ENCODE measurements around the gene SLC38A8. TPM values are rescaled to one million over a fixed set of nuclear protein-coding genes. Genes with fewer than 3 reads are reported as not detected.

SLC38A8 gene
- total RNA-seq, 2 donors from 2014 or later = not detected

GRCh38 chr16:83998091-83998490 is 44.5 kb downstream of the SLC38A8 start:
- Histone ChIP-seq H3K4me1 (ENCODE audit: control insufficient read depth, insufficient read depth, low read length) (no peaks in the 10 kb centered on the region), H3K36me3 (ENCODE audit: control insufficient read depth, insufficient read depth, low read length) (no peaks in the 10 kb centered on the region), H3K9ac (ENCODE audit: extremely low read depth, low read length, poor library complexity, severe bottlenecking) (no peak overlapping the region), H3K27me3 (ENCODE audit: control insufficient read depth, insufficient read depth, low read length, poor library complexity, severe bottlenecking) (no peaks in the 10 kb centered on the region), H3K27ac (ENCODE audit: low read depth, low read length) (no peak overlapping the region), H3K4me3 (ENCODE audit: low read length) (no peak overlapping the region), H3K9me3 (ENCODE audit: control insufficient read depth, low read length) (no peaks in the 10 kb centered on the region)
- H3K36me3 Mint-ChIP-seq (ENCODE audit: low read depth) = no peaks in the 10 kb centered on the region
- no peak overlapping the region for H3K4me3 Mint-ChIP-seq
- TF ChIP-seq CTCF (conservative IDR thresholded peaks at IDR 0.05) = no peak
- H3K27me3 Mint-ChIP-seq (ENCODE audit: insufficient read depth) = peaks cover 1% of the 10 kb centered on the region
- no peaks in the 10 kb centered on the region for H3K4me1 Mint-ChIP-seq
- H3K27ac Mint-ChIP-seq = no peak overlapping the region
- WGBS, 2 experiments (ENCODE audit: insufficient coverage in 1 of 2, insufficient read length in 1 of 2) = 87 to 96% methylated on average over 12 to 13 of the region's 13 CpGs
- no peaks in the 10 kb centered on the region for H3K9me3 Mint-ChIP-seq
- DNase-seq = no peak

DNA sequence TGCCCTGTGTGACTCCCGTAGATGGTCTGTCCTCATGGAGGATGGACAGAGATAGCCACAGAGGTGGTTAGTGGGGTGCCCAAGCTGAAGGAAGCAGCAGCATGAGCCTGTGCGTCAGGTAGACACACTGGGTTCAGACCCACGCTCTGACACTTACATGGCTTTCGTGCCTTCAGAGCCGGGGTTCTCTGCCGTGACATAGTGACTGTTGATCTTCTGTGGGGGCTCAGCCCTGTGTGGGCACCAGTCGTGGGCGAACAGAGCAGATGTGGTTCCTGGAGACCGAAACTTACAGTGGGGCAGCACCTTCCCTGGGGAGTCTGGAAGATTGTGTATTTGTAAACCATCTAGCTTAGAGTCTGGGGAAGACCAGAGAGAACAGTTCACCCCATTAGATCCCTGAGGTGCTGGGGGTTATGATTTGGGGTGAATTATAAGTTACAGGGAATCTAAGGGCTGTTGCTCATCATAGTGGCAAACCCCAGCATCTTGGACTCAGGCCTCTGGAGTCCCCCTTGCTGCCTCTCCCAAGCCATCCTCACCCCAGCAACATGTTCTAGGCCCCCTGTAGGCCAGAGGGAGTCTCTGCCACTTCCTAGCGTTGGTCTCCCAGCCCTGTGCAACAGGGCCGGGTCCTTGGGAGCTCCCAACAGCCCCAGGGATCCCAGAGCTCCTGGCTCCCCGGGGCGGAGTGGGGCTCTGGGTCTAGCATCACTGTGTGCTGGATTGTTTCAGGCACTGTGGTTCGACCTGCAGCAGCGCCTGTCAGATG is 45.9 kb downstream of the SLC38A8 start:
- no peak overlapping the region for H3K27ac ChIP-seq (ENCODE audit: low read depth, low read length)
- no peaks in the 10 kb centered on the region for H3K9me3 Mint-ChIP-seq
- DNase-seq = no peak
- peaks cover 1% of the 10 kb centered on the region for H3K27me3 Mint-ChIP-seq (ENCODE audit: insufficient read depth)
- H3K4me3 ChIP-seq (ENCODE audit: low read length) = no peak overlapping the region
- 85% methylated on average over 7 to 15 of the region's 15 CpGs for WGBS, 2 experiments (ENCODE audit: insufficient coverage in 1 of 2, insufficient read length in 1 of 2)
- H3K27me3 ChIP-seq (ENCODE audit: control insufficient read depth, insufficient read depth, low read length, poor library complexity, severe bottlenecking) = no peaks in the 10 kb centered on the region
- H3K9me3 ChIP-seq (ENCODE audit: control insufficient read depth, low read length) = no peaks in the 10 kb centered on the region
- H3K9ac ChIP-seq (ENCODE audit: extremely low read depth, low read length, poor library complexity, severe bottlenecking) = no peak overlapping the region
- H3K4me1 ChIP-seq (ENCODE audit: control insufficient read depth, insufficient read depth, low read length) = no peaks in the 10 kb centered on the region
- no peaks in the 10 kb centered on the region for H3K4me1 Mint-ChIP-seq
- peak; percentile 51 for TF ChIP-seq CTCF (conservative IDR thresholded peaks at IDR 0.05)
- H3K36me3 Mint-ChIP-seq (ENCODE audit: low read depth) = no peaks in the 10 kb centered on the region
- no peak overlapping the region for H3K4me3 Mint-ChIP-seq
- H3K27ac Mint-ChIP-seq = no peak overlapping the region
- no peaks in the 10 kb centered on the region for H3K36me3 ChIP-seq (ENCODE audit: control insufficient read depth, insufficient read depth, low read length)

DNA sequence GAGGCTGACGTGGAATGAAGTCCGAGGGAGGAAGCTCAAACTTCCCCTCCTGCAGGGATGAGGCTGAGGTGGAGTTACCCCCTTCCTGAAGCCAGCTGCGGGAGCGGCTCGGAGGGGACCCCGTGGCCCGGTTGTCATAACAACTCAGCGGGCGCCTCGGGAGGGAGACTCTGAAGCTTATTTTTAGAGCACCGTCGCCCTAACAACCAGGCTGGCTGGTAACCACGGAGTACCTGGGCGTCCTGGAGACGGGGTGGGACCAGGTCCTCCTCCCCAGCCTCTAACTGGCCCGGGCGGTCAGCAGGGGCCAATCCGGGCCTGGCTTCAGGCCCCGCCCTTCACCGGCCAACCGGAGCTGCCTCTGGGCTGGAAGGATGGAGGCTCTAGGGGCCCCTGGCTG is 46.8 kb downstream of the SLC38A8 start:
- H3K9me3 Mint-ChIP-seq = no peaks in the 10 kb centered on the region
- H3K36me3 Mint-ChIP-seq (ENCODE audit: low read depth) = no peaks in the 10 kb centered on the region
- no peak overlapping the region for H3K4me3 ChIP-seq (ENCODE audit: low read length)

More for the DNA sequence above, 46.8 kb downstream of the SLC38A8 start:
- Histone ChIP-seq H3K9me3 (ENCODE audit: control insufficient read depth, low read length) (no peaks in the 10 kb centered on the region), H3K27ac (ENCODE audit: low read depth, low read length) (peak overlapping the region; percentile 50), H3K9ac (ENCODE audit: extremely low read depth, low read length, poor library complexity, severe bottlenecking) (no peak overlapping the region), H3K36me3 (ENCODE audit: control insufficient read depth, insufficient read depth, low read length) (no peaks in the 10 kb centered on the region), H3K27me3 (ENCODE audit: control insufficient read depth, insufficient read depth, low read length, poor library complexity, severe bottlenecking) (no peaks in the 10 kb centered on the region), H3K4me1 (ENCODE audit: control insufficient read depth, insufficient read depth, low read length) (no peaks in the 10 kb centered on the region)
- TF ChIP-seq CTCF (conservative IDR thresholded peaks at IDR 0.05) = no peak
- H3K27ac Mint-ChIP-seq = no peak overlapping the region
- DNase-seq = peak; percentile 76
- peaks cover 1% of the 10 kb centered on the region for H3K27me3 Mint-ChIP-seq (ENCODE audit: insufficient read depth)
- no peaks in the 10 kb centered on the region for H3K4me1 Mint-ChIP-seq
- H3K4me3 Mint-ChIP-seq = no peak overlapping the region
- WGBS, 2 experiments (ENCODE audit: insufficient coverage in 1 of 2, insufficient read length in 1 of 2) = 61 to 70% methylated on average over 4 to 21 of the region's 21 CpGs
